Heart left ventricle (tissue), 16 donors: ENCODE measurements around the gene TREM1. TPM values are rescaled to one million over a fixed set of nuclear protein-coding genes. Genes with fewer than 3 reads are reported as not detected.

Experiments used
- ATAC-seq, 4 donors: fragments of 200-7000 bp; cut with Tn5 transposase; one replicate each; pipeline ENCODE4 v1.9.1; 2020 to 2022; ENCODE audit warnings: moderate library complexity in 4 of 4, mild to moderate bottlenecking in 3 of 4, moderate number of reproducible peaks in 1 of 4
- DNase-seq, 5 donors: peaks; one replicate each; pipeline ENCODE4 v3.0.0-alpha.2; 2020
- H3K27ac ChIP-seq, 12 donors: fragments of 200-600 bp; sonication (generic) in 4 of 12; one replicate each; pipeline versions ENCODE4 v1.5.0 to v1.8.0; 2016 to 2022; ENCODE audit warnings: mild to moderate bottlenecking in 2 of 12
- H3K27me3 ChIP-seq, 9 donors: fragments of 200-600 bp; sonication (generic) in 2 of 9; one replicate each; pipeline versions ENCODE4 v1.5.1 to v1.8.0; 2016 to 2022; ENCODE audit warnings: mild to moderate bottlenecking in 3 of 9
- H3K36me3 ChIP-seq, 9 donors: fragments of 200-600 bp; sonication (generic) in 2 of 9; one replicate each; pipeline versions ENCODE4 v1.5.0 to v1.8.0; 2018 to 2022; ENCODE audit warnings: mild to moderate bottlenecking in 2 of 9
- H3K4me1 ChIP-seq, 12 donors: fragments of 200-600 bp; sonication (generic) in 4 of 12; one replicate each; pipeline versions ENCODE4 v1.5.0 to v1.8.0; 2016 to 2022; ENCODE audit warnings: mild to moderate bottlenecking in 3 of 12
- H3K4me3 ChIP-seq, 12 donors: fragments of 200-600 bp; sonication (generic) in 4 of 12; one replicate each; pipeline versions ENCODE4 v1.5.0 to v1.8.0; 2017 to 2022; ENCODE audit warnings: mild to moderate bottlenecking in 9 of 12, moderate library complexity in 4 of 12
- H3K9me3 ChIP-seq, 12 donors: fragments of 200-600 bp; sonication (generic) in 4 of 12; one replicate each; pipeline versions ENCODE4 v1.5.0 to v1.8.0; 2016 to 2022; ENCODE audit warnings: mild to moderate bottlenecking in 1 of 12
- POLR2A ChIP-seq, 2 donors: fragments of 450-650 bp; IDR thresholded peaks; one replicate each; pipeline ENCODE4 v1.6.1; 2017; ENCODE audit warnings: antibody characterized with exemption in 2 of 2, mild to moderate bottlenecking in 2 of 2, moderate library complexity in 2 of 2
- WGBS, 4 donors: extraction: QIAGEN DNeasy Blood & Tissue Kit in 2 of 4; methylation state at CpG; one replicate each; pipeline versions ENCODE4 v1.1.5 to v1.1.7; 2013 to 2018; 5-methylcytosine and 5-hydroxymethylcytosine counted together
- intact Hi-C, 10 donors: fragments of 100-400 bp; cut with DNase I; formaldehyde crosslinking; loops; one replicate each; pipeline versions ENCODE4 v1.11.1 to v1.14.2; 2022
- polyA plus RNA-seq, 2 donors: library from polyadenylated mRNA; stranded (reverse); fragments of 200-250 nt; gene quantifications; one replicate each; pipeline ENCODE4 v1.2.3, GENCODE V29; 2013
- total RNA-seq, 9 donors: library from RNA; depleted of rRNA in 2 of 9; stranded (reverse); fragments of >200 nt in 2 of 9; fragmentation: NEBNext Ultra II Directional in 3 of 9; extraction: Animal tissue kit (Norgen Biotek cat#: 25700) in 3 of 9; gene quantifications; one replicate each; pipeline versions ENCODE4 v1.1.0 to v1.2.4, GENCODE V29; 2016 to 2023
- TF ChIP-seq, protein P1 (sequence below), 12 donors: fragments of 200-600 bp; sonication (generic) in 4 of 12; IDR thresholded peaks; one replicate each; pipeline versions ENCODE4 v1.5.0 to v1.8.0; 2018 to 2022; ENCODE audit warnings: antibody characterized with exemption in 12 of 12, mild to moderate bottlenecking in 5 of 12
- donor health status: ischemic (EF 13 %, LVEDD 7.1; RV severe dilation, severe dysfunction).
- donor health status: healthy with polysubstance abuse.
- donor health status: DM: no; HTN: yes; CAD: no.
- donor health status: DM: no; HTN: no; CAD: no.
- donor health status: ischemic (EF 25% LVEDD 6.9; RV normal size, moderate dysfunction).
- donor health status: ischemic (EF 25% LVEDD 5.7; RV mildly dilated, moderate dysfunction).
- donor health status: healthy.
- donor health status: DM: yes; HTN: yes; CAD: no.
- donor health status: ischemic (EF 35%, LVEDD 5.7; RV mildly dilated, moderate dysfunction).
- donor health status: nonischemic (EF 11% LVEDD 7.7; RV severe dilation, severe dysfunction).
- donor health status: DM: yes; HTN: yes; CAD: no.
- donor health status: PGD.
- donor health status: ischemic (EF 29% LVEDD 5.4; RV normal size, mild dysfunction).
- donor health status: nonischemic (EF 23%, LVEDD 6.1; RV moderate dilation, normal function).

TREM1 gene
- total and polyA plus RNA-seq, 11 donors: 0.19 to 18.4 (median 0.75) TPM

DNA sequence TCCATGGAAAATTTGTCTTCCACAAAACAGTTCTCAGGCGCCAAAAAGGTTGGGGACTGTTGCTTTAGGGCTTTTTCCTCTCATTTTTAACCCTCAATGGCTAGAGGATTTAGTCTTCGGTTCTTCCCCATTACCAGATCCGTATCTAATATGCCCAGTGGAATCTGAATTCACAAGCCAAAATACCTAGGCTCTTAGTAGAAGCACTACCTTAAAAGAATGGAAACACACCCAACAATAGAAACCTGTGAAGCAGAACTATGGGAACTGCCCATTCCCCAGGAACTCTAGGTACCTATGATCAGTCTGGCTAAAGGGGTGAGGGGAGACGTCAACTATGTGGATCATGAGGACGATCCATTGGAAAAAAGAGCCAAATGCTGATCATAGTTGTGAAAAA lies 55.2 kb downstream of the TREM1 start:
- DNase-seq (no peak), ATAC-seq (no peak)
- Histone ChIP-seq H3K36me3 (no peaks in the 10 kb centered on the region), H3K4me3 (no peak overlapping the region), H3K9me3 (no peaks in the 10 kb centered on the region), H3K27me3 (peaks cover 0 to 24% (median 0%) of the 10 kb centered on the region in 9 donors), H3K27ac (no peak overlapping the region), H3K4me1 (no peaks in the 10 kb centered on the region)
- intact Hi-C loops: no loop called here
- no peak for TF ChIP-seq POLR2A (IDR thresholded peaks at IDR 0.05)
- TF ChIP-seq, protein P1, sequence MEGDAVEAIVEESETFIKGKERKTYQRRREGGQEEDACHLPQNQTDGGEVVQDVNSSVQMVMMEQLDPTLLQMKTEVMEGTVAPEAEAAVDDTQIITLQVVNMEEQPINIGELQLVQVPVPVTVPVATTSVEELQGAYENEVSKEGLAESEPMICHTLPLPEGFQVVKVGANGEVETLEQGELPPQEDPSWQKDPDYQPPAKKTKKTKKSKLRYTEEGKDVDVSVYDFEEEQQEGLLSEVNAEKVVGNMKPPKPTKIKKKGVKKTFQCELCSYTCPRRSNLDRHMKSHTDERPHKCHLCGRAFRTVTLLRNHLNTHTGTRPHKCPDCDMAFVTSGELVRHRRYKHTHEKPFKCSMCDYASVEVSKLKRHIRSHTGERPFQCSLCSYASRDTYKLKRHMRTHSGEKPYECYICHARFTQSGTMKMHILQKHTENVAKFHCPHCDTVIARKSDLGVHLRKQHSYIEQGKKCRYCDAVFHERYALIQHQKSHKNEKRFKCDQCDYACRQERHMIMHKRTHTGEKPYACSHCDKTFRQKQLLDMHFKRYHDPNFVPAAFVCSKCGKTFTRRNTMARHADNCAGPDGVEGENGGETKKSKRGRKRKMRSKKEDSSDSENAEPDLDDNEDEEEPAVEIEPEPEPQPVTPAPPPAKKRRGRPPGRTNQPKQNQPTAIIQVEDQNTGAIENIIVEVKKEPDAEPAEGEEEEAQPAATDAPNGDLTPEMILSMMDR (IDR thresholded peaks at IDR 0.05): no peak
- WGBS, 4 donors: 49 to 92% (median 62%) methylated on average over 5 of the region's 5 CpGs

DNA sequence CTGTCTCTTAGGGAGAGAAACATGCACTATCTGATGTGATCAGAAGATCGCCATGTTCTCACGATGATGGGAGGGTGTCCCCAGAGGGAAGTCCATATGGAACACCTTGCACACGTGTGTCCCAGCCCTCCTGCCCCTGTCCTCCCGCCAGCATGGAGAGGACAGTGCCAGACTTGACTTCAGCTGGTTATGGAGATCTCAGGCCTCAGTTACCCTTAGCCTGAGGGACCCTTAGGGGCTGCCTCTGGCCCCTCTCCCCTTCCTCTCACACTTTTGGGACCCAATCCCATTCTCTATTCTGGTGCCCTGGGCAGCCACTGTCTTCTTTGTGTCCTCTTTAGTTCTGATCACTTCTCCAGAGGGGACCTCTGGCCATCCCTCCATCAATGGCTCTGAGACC lies 56.8 kb downstream of the TREM1 start:
- intact Hi-C loops: no loop called here
- Histone ChIP-seq H3K36me3 (no peaks in the 10 kb centered on the region), H3K27me3 (peaks cover 0 to 27% (median 0%) of the 10 kb centered on the region in 9 donors), H3K27ac (no peak overlapping the region), H3K4me1 (no peaks in the 10 kb centered on the region), H3K4me3 (no peak overlapping the region), H3K9me3 (no peaks in the 10 kb centered on the region)
- DNase-seq (no peak), ATAC-seq (no peak)
- WGBS, 4 donors: 87 to 89% (median 88%) methylated on average over 4 of the region's 4 CpGs
- TF ChIP-seq POLR2A (IDR thresholded peaks at IDR 0.05): no peak
- TF ChIP-seq, protein P1 (IDR thresholded peaks at IDR 0.05): no peak

DNA sequence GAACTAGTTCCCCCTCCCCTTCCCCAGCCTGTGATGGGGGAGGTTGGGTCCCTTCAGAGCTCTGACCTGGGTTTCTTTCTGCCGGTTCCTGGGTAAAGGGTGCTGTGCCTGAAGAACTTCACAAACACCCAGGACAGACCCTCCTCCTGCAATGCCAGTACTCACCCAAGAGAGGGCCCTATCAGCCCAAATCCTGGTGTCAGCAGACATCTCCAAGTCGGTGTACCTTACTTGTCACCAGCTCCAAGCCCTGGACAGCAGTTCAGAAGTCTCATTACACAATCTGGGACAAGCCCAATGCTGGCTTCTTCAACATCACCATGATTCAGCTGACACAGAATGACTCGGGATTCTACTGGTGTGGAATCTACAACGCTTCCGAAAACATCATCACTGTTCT lies 57.9 kb downstream of the TREM1 start:
- Histone ChIP-seq H3K27ac (no peak overlapping the region), H3K9me3 (no peaks in the 10 kb centered on the region), H3K4me3 (no peak overlapping the region), H3K27me3 (peaks cover 0 to 29% (median 0%) of the 10 kb centered on the region in 9 donors), H3K36me3 (no peaks in the 10 kb centered on the region), H3K4me1 (no peaks in the 10 kb centered on the region)
- peak in 2 of 4 donors; percentile 7 to 33 for ATAC-seq
- no peak for DNase-seq
- intact Hi-C loops: no loop called here
- TF ChIP-seq POLR2A (IDR thresholded peaks at IDR 0.05): no peak
- TF ChIP-seq, protein P1 (IDR thresholded peaks at IDR 0.05): no peak
- WGBS, 4 donors: 44 to 66% (median 49%) methylated on average over 5 of the region's 5 CpGs

DNA sequence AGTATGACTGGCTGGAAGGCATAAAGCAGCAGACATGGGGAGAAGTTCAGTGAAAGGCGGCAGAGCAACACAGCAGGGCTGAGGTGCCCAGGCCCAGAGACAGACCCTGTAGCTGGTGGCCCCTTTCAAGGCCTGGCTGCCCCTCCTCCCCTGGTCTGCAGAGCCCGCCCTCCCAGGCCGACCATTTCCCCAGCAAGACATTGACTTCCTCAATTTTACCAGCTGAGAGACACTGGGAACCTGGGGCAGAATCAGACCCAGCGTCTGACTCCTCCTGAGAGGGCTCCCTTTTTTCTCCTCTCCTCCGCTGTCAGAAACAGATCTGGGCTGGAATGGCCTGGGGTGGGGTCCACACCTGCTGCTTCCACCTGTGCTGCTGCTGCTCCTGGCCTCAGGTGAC lies 58.4 kb downstream of the TREM1 start, which contains the start of gene TREML4:
Gene TREML4, plus strand, starts transcription at position 254 of the 400 bp plus-strand sequence. Its CDS starts 79 bp downstream, at position 333.
- Histone ChIP-seq H3K9me3 (no peaks in the 10 kb centered on the region), H3K4me3 (no peak within 1 kb of the TSS), H3K27me3 (peaks cover 0 to 29% (median 0%) of the 10 kb centered on the region in 9 donors), H3K27ac (no peak within 1 kb of the TSS), H3K4me1 (no peaks in the 10 kb centered on the region), H3K36me3 (no peaks in the 10 kb centered on the region)
- 53 to 67% (median 61%) methylated on average over 4 to 5 of the region's 5 CpGs for WGBS, 4 donors
- DNase-seq (peak in 1 of 5 donors; percentile 33), ATAC-seq (no peak)
- no peak for TF ChIP-seq POLR2A (IDR thresholded peaks at IDR 0.05)
- TF ChIP-seq, protein P1 (IDR thresholded peaks at IDR 0.05): no peak
- intact Hi-C loops: no loop called here
